Fibroblast of lung (primary cell): ENCODE data around the gene GCK. TPM values are rescaled to one million over a fixed set of nuclear protein-coding genes. Genes with fewer than 3 reads are reported as not detected.
A peak's percentile ranks its signal among the peaks of the same experiment; 100 is the strongest.
"Not testable (repeated sequence)": the region's sequence is repeated elsewhere in the genome, so short reads cannot be mapped to it uniquely, and the experiment has no call there.

Experiments used
- DNase-seq, 2 donors: peaks; one replicate each; pipeline versions ENCODE4 v3.0.0 to v3.0.0-alpha.2; 2010; ENCODE audit warnings: low read depth in 2 of 2
- H2AFZ ChIP-seq: 2 replicates; pipeline ENCODE4 v1.5.1; 2012; ENCODE audit warnings: low read length, control low read depth, inconsistent platforms
- H3K27ac ChIP-seq: 2 replicates; pipeline ENCODE4 v1.5.1; 2011; ENCODE audit warnings: low read length, control low read depth; ENCODE audit not compliant: insufficient read depth
- H3K27me3 ChIP-seq: 2 replicates; pipeline ENCODE4 v1.5.1; 2011; ENCODE audit warnings: mild to moderate bottlenecking, low read length; ENCODE audit not compliant: control insufficient read depth, insufficient read depth
- H3K36me3 ChIP-seq: 2 replicates; pipeline ENCODE4 v1.5.1; 2011; ENCODE audit warnings: low read length; ENCODE audit not compliant: control insufficient read depth, insufficient read depth
- H3K4me1 ChIP-seq: 2 replicates; pipeline ENCODE4 v1.5.1; 2011; ENCODE audit warnings: low read length; ENCODE audit not compliant: control insufficient read depth, insufficient read depth; ENCODE audit errors: extremely low read depth
- H3K4me2 ChIP-seq: 2 replicates; pipeline ENCODE4 v1.5.1; 2011; ENCODE audit warnings: low read length, control low read depth; ENCODE audit not compliant: insufficient read depth; ENCODE audit errors: extremely low read depth
- H3K4me3 ChIP-seq, 4 experiments: fragments of 200-600 bp in 1 of 4; sonication (generic) in 1 of 4; replicated peaks in 1 of 4; 2 replicates each; pipeline ENCODE4 v1.5.1; 2011 to 2016; ENCODE audit warnings: low read length in 4 of 4, low read depth in 3 of 4, mild to moderate bottlenecking in 3 of 4, control low read depth in 2 of 4, inconsistent platforms in 1 of 4, mixed read lengths in 1 of 4; ENCODE audit not compliant: insufficient read depth in 1 of 4; ENCODE audit errors: control extremely low read depth in 1 of 4
- H3K79me2 ChIP-seq: 2 replicates; pipeline ENCODE4 v1.5.1; 2012; ENCODE audit warnings: mild to moderate bottlenecking, low read length, inconsistent platforms; ENCODE audit not compliant: control insufficient read depth, insufficient read depth
- H3K9ac ChIP-seq: 2 replicates; pipeline ENCODE4 v1.5.1; 2011; ENCODE audit warnings: mild to moderate bottlenecking, low read length, control low read depth; ENCODE audit not compliant: insufficient read depth
- H3K9me3 ChIP-seq: 2 replicates; pipeline ENCODE4 v1.5.1; 2012; ENCODE audit warnings: low read depth, low read length; ENCODE audit not compliant: control insufficient read depth, insufficient read depth
- H4K20me1 ChIP-seq: 2 replicates; pipeline ENCODE4 v1.5.1; 2011; ENCODE audit warnings: low read length; ENCODE audit not compliant: control insufficient read depth, insufficient read depth; ENCODE audit errors: extremely low read depth
- CTCF ChIP-seq, 2 donors: IDR thresholded peaks in 1 of 2; conservative IDR thresholded peaks in 1 of 2; 1 replicate in 1 of 2; 2 replicates in 1 of 2; pipeline ENCODE4 v1.5.1; 2011 to 2012; ENCODE audit warnings: low read length in 2 of 2, control low read depth in 1 of 2, inconsistent platforms in 1 of 2, low read depth in 1 of 2, mild to moderate bottlenecking in 1 of 2
- EZH2 ChIP-seq: IDR thresholded peaks from 2 replicates; pipeline ENCODE4 v1.5.1; 2012; ENCODE audit warnings: low read length, control low read depth, mild to moderate bottlenecking; ENCODE audit errors: missing control alignments
- polyA plus RNA-seq, 2 donors: library from polyadenylated mRNA; depleted of rRNA in 1 of 2; stranded (reverse) in 1 of 2; unstranded in 1 of 2; fragments of >200 nt; gene quantifications; 2 replicates each; pipeline ENCODE4 v1.2.1, GENCODE V29; 2011 to 2012; ENCODE audit warnings: missing spikeins in 1 of 2
- total RNA-seq: library from RNA; depleted of rRNA; stranded (reverse); fragments of >200 nt; gene quantifications from 2 replicates; pipeline ENCODE4 v1.2.1, GENCODE V29; 2014

The GCK gene
- total and polyA plus RNA-seq, 2 donors (not counting 1 experiment from before 2014, with no cell fraction given), result 0.14 to 1.7 TPM

GRCh38 chr7:44200699-44201461, 11.6 kb upstream of the GCK start, which contains the start of gene YKT6:
YKT6 (plus strand) TSS chr7:44200978; CDS start chr7:44201136, 158 bp downstream.
- no peaks in the 10 kb centered on the region for H3K27me3 ChIP-seq
- DNase-seq, result peak; percentile 94
- H2AFZ ChIP-seq, result peak within 1 kb of the TSS; percentile 42
- H4K20me1 ChIP-seq, result no peaks in the 10 kb centered on the region
- no peak for TF ChIP-seq EZH2
- TF ChIP-seq CTCF (conservative IDR thresholded peaks at IDR 0.05 in 1 of 2, IDR thresholded peaks at IDR 0.05 in 1 of 2; ENCODE audit: low read depth in 1 of 2, low read length in 2 of 2), result peak; percentile 28 to 41
- peak within 1 kb of the TSS; percentile 74 for H3K9ac ChIP-seq
- H3K4me2 ChIP-seq, result peak within 1 kb of the TSS; percentile 95
- peak within 1 kb of the TSS; percentile 73 to 82 (median 78) for H3K4me3 ChIP-seq
- H3K79me2 ChIP-seq, result peaks cover 41% of the 10 kb centered on the region
- H3K36me3 ChIP-seq, result peaks cover 8% of the 10 kb centered on the region
- H3K9me3 ChIP-seq, result no peaks in the 10 kb centered on the region
- peak within 1 kb of the TSS; percentile 73 for H3K27ac ChIP-seq
- H3K4me1 ChIP-seq, result no peaks in the 10 kb centered on the region

GRCh38 chr7:44200163-44200562, 10.9 kb upstream of the GCK start:
- not testable (repeated sequence) for H3K9me3 ChIP-seq, H3K4me1 ChIP-seq, DNase-seq, H3K36me3 ChIP-seq, H3K4me2 ChIP-seq, H4K20me1 ChIP-seq, H3K9ac ChIP-seq, H3K27ac ChIP-seq, H2AFZ ChIP-seq, H3K4me3 ChIP-seq, H3K27me3 ChIP-seq
- H3K79me2 ChIP-seq, result peaks cover 37% of the 10 kb centered on the region

GRCh38 chr7:44197474-44197873, 8.2 kb upstream of the GCK start:
- DNase-seq, result no peak
- no peaks in the 10 kb centered on the region for H3K9me3 ChIP-seq
- H3K4me3 ChIP-seq, result no peak overlapping the region
- no peak overlapping the region for H2AFZ ChIP-seq
- TF ChIP-seq CTCF (conservative IDR thresholded peaks at IDR 0.05 in 1 of 2, IDR thresholded peaks at IDR 0.05 in 1 of 2; ENCODE audit: low read depth in 1 of 2, low read length in 2 of 2) (no peak), EZH2 (no peak)
- H3K4me2 ChIP-seq, result no peak overlapping the region
- H3K36me3 ChIP-seq, result no peaks in the 10 kb centered on the region
- no peaks in the 10 kb centered on the region for H4K20me1 ChIP-seq
- peaks cover 15% of the 10 kb centered on the region for H3K79me2 ChIP-seq
- H3K27ac ChIP-seq, result no peak overlapping the region
- H3K27me3 ChIP-seq, result peaks cover 5% of the 10 kb centered on the region
- H3K4me1 ChIP-seq, result no peaks in the 10 kb centered on the region
- H3K9ac ChIP-seq, result no peak overlapping the region
